ENCODE data around the gene SLC9A6. TPM values are rescaled to one million over a fixed set of nuclear protein-coding genes. Genes with fewer than 3 reads are reported as not detected.

SLC9A6 gene
- total and polyA plus RNA-seq, 2 donors (not counting 3 experiments of a cell fraction or from before 2014, with no cell fraction given) = 8.1 to 15.5 TPM

GRCh38 chrX:136055651-136056221 is 70.5 kb downstream of the SLC9A6 start:
- DNase-seq (ENCODE audit: low read depth, low spot score) = peak; percentile 86
- no peaks in the 10 kb centered on the region for H3K27me3 ChIP-seq (ENCODE audit: control insufficient read depth in 2 of 2, insufficient read depth in 2 of 2, low read length in 2 of 2)
- no peaks in the 10 kb centered on the region for H3K36me3 ChIP-seq (ENCODE audit: control insufficient read depth in 2 of 2, extremely low read depth in 1 of 2, insufficient read depth in 2 of 2, low read length in 2 of 2)
- ChIA-PET POLR2A (interaction anchor here (0.7 kb wide), 1 partner anchor 28 kb away, joined by 3 read pairs; no protein-coding TSS in a partner anchor), CTCF (interaction anchor here (1.0 to 1.7 kb wide), 5 partner anchors 9 to 212 kb away, joined by 4 to 12 read pairs (median 5); no protein-coding TSS in a partner anchor)
- H3K9me3 ChIP-seq (replicated peaks; ENCODE audit: control insufficient read depth, insufficient read depth, low read length) = no peaks in the 10 kb centered on the region
- H3K9me1 ChIP-seq (replicated peaks; ENCODE audit: control insufficient read depth, extremely low read depth, insufficient read depth, low read length) = no peaks in the 10 kb centered on the region
- H3K4me2 ChIP-seq (ENCODE audit: insufficient read depth, low read length) = peak overlapping the region; percentile 20
- TF ChIP-seq EZH2 (IDR thresholded peaks at IDR 0.05; ENCODE audit: borderline replicate concordance, low read depth, low read length, severe bottlenecking) (no peak), FOS (IDR thresholded peaks at IDR 0.05; ENCODE audit: borderline replicate concordance, insufficient read depth, low read length) (peak; percentile 71), GATA2 (IDR thresholded peaks at IDR 0.05; ENCODE audit: insufficient read depth, insufficient read length, low read depth, low read length) (no peak), MAX (IDR thresholded peaks at IDR 0.05; ENCODE audit: insufficient read depth, insufficient read length) (no peak), POLR2A (IDR thresholded peaks at IDR 0.05; ENCODE audit: low read depth, low read length) (no peak), JUN (IDR thresholded peaks at IDR 0.05; ENCODE audit: borderline replicate concordance, insufficient read depth, insufficient read length, low read depth) (peak; percentile 83), CTCF (IDR thresholded peaks at IDR 0.05; ENCODE audit: extremely low read depth in 1 of 2, insufficient read depth in 1 of 2, low read depth in 1 of 2, low read length in 2 of 2) (no peak), MYC (IDR thresholded peaks at IDR 0.05; ENCODE audit: low read depth, low read length) (no peak), POLR2AphosphoS5 (IDR thresholded peaks at IDR 0.05; ENCODE audit: insufficient read depth, low read depth, low read length) (no peak)
- H3K79me2 ChIP-seq (ENCODE audit: control insufficient read depth, insufficient read depth, low read length) = no peaks in the 10 kb centered on the region
- H3K9ac ChIP-seq (replicated peaks; ENCODE audit: extremely low read depth, insufficient read depth, low read length) = peak overlapping the region; percentile 46
- BruUV-seq (replicated peaks) = no TSS peak
- peak; percentile 88 for FAIRE-seq
- H3K4me1 ChIP-seq (ENCODE audit: control insufficient read depth, extremely low read depth, insufficient read depth, low read length) = peaks cover 14% of the 10 kb centered on the region
- H4K20me1 ChIP-seq (replicated peaks; ENCODE audit: control insufficient read depth, extremely low read depth, insufficient read depth, low read length) = no peaks in the 10 kb centered on the region
- peak overlapping the region; percentile 73 for H3K27ac ChIP-seq (ENCODE audit: insufficient read depth, low read depth, low read length)
- dilution Hi-C loops (cut with MboI; ENCODE audit: extremely low pct_ligation_motif_present, low sequenced_read_pairs) (no loop called here), intact Hi-C loops (cut with micrococcal nuclease) (loop anchor here (1.0 to 5.0 kb wide), 4 partner anchors 10 to 442 kb away; partner anchors contain the start of genes FHL1 and HTATSF1)
- no peak overlapping the region for H2AFZ ChIP-seq (ENCODE audit: low read depth, low read length)
- no peak overlapping the region for H3K4me3 ChIP-seq (replicated peaks in 1 of 3; ENCODE audit: insufficient read depth in 1 of 3, low read depth in 1 of 3, low read length in 3 of 3)

All from endothelial cell of umbilical vein (primary cell).